ENCODE results near the gene NUDT3.

DNA sequence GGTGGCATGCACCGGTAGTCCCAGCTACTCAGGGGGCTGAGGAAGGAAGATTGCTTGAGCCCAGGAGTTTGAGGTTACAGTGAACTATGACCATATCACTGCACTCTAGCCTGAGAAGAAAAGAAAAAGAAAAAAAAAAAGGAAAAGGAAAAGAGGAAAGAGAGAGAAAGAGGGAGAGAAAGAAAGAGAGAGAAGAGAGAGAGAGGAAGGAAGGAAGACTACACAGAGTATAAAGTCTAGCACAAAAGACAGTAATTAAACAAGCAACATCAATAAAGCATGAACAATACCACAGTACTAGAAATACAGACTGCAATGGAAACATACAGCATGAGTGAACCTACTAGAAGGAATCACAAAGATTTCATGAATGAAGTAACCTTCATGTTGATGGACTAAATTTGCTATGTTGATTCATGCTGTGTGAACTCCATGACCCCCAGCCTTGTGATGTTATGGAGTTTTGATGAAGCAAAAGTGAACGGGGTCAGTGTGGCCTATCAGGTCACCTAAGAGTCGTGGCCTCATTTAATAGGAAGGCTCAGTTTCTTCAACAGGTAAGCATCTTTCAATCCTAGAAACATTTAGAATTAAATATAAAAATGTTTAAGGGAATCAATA lies 57.6 kb downstream of the NUDT3 start:
- TF ChIP-seq, protein P1, sequence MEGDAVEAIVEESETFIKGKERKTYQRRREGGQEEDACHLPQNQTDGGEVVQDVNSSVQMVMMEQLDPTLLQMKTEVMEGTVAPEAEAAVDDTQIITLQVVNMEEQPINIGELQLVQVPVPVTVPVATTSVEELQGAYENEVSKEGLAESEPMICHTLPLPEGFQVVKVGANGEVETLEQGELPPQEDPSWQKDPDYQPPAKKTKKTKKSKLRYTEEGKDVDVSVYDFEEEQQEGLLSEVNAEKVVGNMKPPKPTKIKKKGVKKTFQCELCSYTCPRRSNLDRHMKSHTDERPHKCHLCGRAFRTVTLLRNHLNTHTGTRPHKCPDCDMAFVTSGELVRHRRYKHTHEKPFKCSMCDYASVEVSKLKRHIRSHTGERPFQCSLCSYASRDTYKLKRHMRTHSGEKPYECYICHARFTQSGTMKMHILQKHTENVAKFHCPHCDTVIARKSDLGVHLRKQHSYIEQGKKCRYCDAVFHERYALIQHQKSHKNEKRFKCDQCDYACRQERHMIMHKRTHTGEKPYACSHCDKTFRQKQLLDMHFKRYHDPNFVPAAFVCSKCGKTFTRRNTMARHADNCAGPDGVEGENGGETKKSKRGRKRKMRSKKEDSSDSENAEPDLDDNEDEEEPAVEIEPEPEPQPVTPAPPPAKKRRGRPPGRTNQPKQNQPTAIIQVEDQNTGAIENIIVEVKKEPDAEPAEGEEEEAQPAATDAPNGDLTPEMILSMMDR (IDR thresholded peaks at IDR 0.05; ENCODE audit: low read depth, low read length, missing input control), result no peak
- no peak for TF ChIP-seq JUND (IDR thresholded peaks at IDR 0.05)
